Kidney capillary endothelial cell (primary cell): ENCODE measurements around the gene ZSCAN5B.
A peak's percentile ranks its signal among the peaks of the same experiment; 100 is the strongest.

Experiments used
- DNase-seq: peaks from one replicate; pipeline ENCODE4 v3.0.0-alpha.2; 2018; ENCODE audit warnings: low spot score

ZSCAN5B gene

DNA sequence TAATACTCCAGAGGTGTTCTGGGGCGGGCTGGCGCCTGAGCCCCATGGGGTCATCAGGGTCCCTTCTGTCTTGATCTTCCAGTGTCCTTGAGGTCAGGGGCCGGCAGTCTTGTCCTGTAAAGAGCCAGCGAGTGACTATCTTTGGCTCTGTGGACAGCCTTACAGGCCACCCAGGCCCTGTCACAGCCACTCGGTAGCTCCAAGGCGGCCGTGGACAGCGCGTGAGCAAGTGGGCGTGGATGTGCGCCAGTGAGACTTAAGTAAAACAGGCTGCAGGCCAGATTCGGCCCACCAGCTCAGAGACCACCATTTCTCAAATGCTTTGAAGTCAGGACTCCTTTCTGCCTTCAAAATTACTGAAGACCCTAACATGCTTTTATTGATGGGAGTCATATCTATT, 52.8 kb downstream of the ZSCAN5B start:
- DNase-seq: no peak

DNA sequence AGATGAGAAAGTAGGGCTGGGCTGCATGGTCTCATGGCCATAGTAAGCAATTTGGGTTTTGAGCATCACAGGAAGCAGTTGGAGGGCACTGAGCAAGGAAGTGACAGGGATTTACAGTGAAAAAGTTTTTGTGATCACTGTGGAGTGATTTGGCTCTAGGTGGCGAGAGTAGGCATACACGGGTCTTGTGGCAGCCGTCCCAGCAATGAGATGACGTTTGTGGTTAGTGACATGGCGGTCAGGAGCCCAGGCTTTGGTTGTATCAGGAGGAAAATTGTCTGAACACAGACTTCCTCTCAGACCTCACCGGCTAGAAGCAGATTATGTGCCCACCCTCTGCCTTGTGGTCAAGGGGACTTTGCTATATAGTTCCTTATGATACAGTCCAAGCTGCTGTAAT, 53.2 kb downstream of the ZSCAN5B start:
- no peak for DNase-seq

DNA sequence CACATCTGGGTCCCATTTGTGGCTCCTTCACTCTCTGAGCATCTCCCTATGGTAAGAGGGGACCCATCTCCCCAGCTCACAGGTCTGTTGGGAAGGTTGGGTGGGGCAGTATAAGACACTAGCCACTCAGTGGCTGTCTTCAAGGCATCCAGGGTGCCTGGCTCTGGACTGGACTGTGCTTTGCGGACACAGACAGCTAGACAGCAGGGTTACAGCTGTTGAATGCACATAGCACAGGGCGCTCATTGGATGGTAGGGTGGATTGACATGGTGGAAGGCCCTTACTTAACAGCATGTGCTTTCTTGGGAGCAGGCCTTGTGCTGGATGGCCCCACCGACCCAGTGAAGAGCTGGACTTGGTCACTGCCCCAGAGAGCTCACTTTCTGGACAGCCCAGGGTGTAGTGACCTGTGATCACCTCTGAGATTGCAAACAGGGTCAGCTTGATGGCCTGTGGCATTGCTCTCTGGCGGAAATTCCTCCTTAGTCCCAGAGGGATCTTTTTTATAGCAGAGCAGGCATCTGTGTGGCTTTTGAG, 54.6 kb downstream of the ZSCAN5B start:
- DNase-seq: no peak

DNA sequence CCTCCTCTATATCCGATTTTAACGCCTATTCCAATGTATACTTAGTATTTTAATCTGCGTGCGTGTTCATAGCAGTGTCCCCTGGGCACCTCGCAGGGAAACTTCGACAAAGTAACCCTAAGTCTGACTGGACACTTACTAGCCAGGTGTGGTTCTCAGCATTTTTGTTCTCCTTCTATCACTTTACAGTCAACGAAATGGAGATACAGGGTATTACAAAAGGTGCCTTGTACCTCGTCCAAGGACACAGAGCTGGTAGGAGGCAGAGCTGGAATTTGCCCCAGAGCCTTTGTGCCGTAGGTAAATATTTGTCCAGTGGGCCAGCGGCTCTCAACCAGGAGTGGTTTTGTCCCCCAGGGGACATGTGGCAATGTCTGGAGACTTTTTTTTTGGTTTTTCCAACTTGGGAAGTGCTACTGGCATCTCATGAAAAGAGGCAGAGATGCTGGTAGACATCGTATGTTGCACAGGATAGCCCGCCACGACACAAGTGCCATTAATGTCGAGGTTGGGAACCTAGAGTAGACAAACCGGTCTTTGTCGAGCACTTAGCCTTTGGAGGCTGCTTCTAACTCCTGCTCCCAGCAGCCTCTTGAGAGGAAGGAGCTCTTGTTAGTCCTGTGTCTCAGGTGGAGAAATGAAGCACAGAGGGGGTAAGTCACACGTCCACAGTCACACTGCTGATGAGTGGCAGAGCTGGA, 55.3 kb downstream of the ZSCAN5B start:
- no peak for DNase-seq

DNA sequence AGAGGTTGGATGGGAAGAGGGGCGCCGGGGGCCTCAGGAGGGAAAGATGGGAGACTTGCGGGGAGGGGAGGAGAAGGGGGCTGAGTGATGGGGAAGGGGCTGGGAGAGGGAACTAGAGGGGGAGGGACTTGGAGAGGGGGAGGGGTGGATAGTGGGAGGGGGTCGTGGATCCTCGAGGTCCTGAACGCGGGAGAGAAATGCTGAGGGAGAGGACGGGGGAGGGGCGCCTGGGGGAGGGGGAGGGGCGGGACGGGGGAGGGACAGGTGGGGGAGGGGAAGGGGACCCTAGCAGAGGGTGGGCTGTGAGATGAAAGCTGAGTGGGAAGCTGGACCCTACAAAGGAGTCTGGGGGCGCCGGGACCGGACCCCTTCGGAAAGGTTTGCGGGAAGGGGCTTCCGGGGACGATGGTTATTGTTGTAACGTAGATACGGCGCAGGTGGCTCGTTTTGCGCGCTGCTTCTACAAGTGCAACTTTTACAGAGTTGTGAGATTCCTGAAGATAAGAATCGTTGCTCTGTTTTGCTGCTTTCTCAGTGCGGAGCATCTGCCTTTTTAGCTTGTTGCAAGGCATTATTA, 56.1 kb downstream of the ZSCAN5B start:
- DNase-seq: no peak

DNA sequence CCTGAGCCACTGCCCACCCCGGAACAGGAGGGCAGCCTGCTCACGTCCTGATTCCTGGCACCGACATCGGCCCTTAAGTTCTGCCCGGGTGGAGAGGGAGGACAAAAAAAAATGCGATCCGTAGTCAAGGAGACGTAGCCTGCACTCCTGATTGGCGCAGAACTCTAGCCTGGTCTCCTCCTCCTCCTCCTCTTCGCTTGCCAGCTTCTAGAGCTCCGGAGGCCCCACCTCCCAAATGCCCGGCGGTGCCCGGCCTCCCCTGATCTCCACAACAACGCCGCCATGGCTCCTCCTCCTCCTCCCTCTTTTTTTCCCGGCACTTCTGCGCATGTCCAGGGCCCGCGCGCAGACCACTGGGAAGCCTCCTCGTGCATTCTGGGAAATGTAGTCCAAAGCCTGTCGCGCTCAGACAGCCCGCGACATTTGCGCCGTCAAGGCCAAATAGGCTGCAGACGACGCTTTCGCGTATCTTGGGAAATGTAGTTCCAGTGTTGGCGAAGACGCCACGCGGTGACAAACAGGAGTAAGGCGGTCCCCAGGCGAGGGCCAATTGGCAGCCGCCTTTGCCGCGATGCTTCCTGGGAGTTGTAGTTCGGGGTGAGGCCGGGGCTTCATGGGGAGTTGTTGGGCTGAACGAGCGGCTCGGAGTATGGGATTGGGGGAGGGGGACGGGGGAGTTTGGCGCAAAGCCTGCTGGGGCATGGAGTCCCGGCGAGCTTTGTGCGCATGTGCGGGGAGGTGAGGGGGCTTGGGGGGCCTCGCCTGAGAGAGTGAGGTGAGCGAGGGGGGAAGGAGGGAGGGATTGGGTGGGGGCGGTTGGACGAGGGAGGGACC, 56.8 kb downstream of the ZSCAN5B start, which contains the start of gene ZNF444:
Gene ZNF444, plus strand, starts transcription at position 705 of the 834 bp plus-strand sequence. CDS start 5,625 bp downstream, outside the sequence.
- peak; percentile 95 for DNase-seq

DNA sequence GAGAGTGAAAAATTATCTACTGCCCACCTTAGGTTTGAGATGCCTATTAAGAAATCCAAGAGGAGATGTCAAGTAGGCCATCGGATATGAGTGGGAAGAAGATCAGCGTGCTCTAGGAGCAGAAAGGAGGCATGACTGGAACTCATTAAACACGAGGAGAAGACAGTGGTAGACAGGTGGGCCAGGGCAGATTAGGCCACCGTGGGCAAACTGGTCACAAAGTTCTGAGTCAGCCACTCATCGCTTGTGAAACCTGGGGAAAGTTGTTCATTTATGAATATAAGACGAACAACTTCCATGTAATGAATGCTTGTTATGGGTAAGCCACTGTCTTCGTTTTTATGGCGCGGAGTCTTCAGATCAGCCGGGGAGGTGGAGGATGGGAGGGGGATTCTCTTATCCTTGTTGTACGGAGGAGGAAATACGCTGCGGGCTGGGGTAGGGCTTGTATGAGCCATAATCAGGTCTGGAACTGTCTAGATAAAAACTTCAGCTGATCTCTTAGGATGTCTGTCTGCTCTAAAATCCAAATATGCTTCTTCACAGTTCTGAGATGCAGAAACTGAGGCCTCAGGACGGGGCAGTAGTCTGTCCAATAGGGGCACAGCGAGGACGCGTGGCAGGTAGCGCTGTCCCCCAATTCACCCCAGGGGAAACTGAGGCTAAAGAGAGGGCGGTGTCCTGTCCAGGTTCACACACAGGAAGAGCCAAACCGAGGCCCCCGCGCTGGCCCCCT, 57.6 kb downstream of the ZSCAN5B start:
- DNase-seq: no peak
